Suprapubic skin (tissue), 4 donors: ENCODE data around the gene SHE. TPM values are rescaled to one million over a fixed set of nuclear protein-coding genes. Genes with fewer than 3 reads are reported as not detected.

Experiments used
- DNase-seq, 2 donors: peaks; one replicate each; pipeline ENCODE4 v3.0.0-alpha.2; 2019; ENCODE audit warnings: low spot score in 2 of 2
- H3K27ac ChIP-seq: fragments of 200-600 bp; sonication (generic); one replicate; pipeline ENCODE4 v1.5.1; 2019
- H3K27me3 ChIP-seq: fragments of 200-600 bp; sonication (generic); one replicate; pipeline ENCODE4 v1.5.1; 2019
- H3K36me3 ChIP-seq: fragments of 200-600 bp; sonication (generic); one replicate; pipeline ENCODE4 v1.5.1; 2019
- H3K4me1 ChIP-seq: fragments of 200-600 bp; sonication (generic); one replicate; pipeline ENCODE4 v1.5.1; 2019
- H3K4me3 ChIP-seq: fragments of 200-600 bp; sonication (generic); one replicate; pipeline ENCODE4 v1.5.1; 2019; ENCODE audit warnings: mild to moderate bottlenecking
- H3K9me3 ChIP-seq: fragments of 200-600 bp; sonication (generic); one replicate; pipeline ENCODE4 v1.5.1; 2019
- EP300 ChIP-seq: sonication (generic); formaldehyde crosslinking; IDR thresholded peaks from one replicate; pipeline ENCODE4 v1.6.1; 2017; ENCODE audit warnings: antibody characterized with exemption
- POLR2A ChIP-seq, 2 donors: fragments of 450-650 bp; IDR thresholded peaks; one replicate each; pipeline ENCODE4 v1.6.1; 2017; ENCODE audit warnings: antibody characterized with exemption in 2 of 2, mild to moderate bottlenecking in 2 of 2, moderate library complexity in 2 of 2
- POLR2AphosphoS5 ChIP-seq, 3 donors: sonication (generic); formaldehyde crosslinking; IDR thresholded peaks; one replicate each; pipeline ENCODE4 v1.6.1; 2017; ENCODE audit warnings: antibody characterized with exemption in 3 of 3
- WGBS: methylation state at CpG from one replicate; pipeline ENCODE4 v1.1.5; 2018; 5-methylcytosine and 5-hydroxymethylcytosine counted together
- total RNA-seq, 4 donors: library from RNA; depleted of rRNA; stranded (reverse); fragments of >200 nt; gene quantifications; one replicate each; pipeline ENCODE4 v1.1.0, GENCODE V29; 2016
- TF ChIP-seq, protein P1 (sequence below), 2 donors: fragments of 200-600 bp in 1 of 2; fragments of 450-650 bp in 1 of 2; sonication (generic) in 1 of 2; IDR thresholded peaks; one replicate each; pipeline ENCODE4 v1.5.1; 2016 to 2019; ENCODE audit warnings: antibody characterized with exemption in 2 of 2, mild to moderate bottlenecking in 1 of 2, moderate library complexity in 1 of 2

SHE gene
- total RNA-seq, 4 donors from 2014 or later = 2.0 to 7.3 (median 4.8) TPM

DNA sequence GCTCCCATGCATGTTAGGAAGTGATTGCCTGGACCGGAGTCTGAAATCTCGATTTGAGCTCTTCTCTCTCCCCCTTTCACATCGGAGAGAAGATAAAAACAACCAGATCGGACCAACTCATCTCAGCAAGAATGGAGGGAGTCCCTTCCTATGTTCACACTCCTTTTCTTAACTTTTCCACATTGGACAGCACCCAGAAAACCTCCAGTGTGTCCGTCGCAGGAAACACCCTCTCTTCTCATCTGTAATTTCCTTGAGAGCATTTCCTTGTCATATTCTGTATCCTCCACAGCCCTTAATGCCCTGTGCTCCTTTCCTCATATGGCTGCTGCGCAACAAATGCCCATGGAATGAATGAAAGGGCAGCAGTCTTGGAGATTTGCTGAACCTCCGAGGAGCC lies 1.7 kb downstream of the SHE start:
- Histone ChIP-seq H3K36me3 (no peaks in the 10 kb centered on the region), H3K4me1 (peaks cover 37% of the 10 kb centered on the region), H3K4me3 (peak overlapping the region; percentile 64), H3K27ac (peak overlapping the region; percentile 5), H3K27me3 (peaks cover 42% of the 10 kb centered on the region), H3K9me3 (no peaks in the 10 kb centered on the region)
- no peak for DNase-seq
- TF ChIP-seq POLR2AphosphoS5 (IDR thresholded peaks at IDR 0.05) (no peak), EP300 (no peak), POLR2A (IDR thresholded peaks at IDR 0.05) (no peak)
- TF ChIP-seq, protein P1, sequence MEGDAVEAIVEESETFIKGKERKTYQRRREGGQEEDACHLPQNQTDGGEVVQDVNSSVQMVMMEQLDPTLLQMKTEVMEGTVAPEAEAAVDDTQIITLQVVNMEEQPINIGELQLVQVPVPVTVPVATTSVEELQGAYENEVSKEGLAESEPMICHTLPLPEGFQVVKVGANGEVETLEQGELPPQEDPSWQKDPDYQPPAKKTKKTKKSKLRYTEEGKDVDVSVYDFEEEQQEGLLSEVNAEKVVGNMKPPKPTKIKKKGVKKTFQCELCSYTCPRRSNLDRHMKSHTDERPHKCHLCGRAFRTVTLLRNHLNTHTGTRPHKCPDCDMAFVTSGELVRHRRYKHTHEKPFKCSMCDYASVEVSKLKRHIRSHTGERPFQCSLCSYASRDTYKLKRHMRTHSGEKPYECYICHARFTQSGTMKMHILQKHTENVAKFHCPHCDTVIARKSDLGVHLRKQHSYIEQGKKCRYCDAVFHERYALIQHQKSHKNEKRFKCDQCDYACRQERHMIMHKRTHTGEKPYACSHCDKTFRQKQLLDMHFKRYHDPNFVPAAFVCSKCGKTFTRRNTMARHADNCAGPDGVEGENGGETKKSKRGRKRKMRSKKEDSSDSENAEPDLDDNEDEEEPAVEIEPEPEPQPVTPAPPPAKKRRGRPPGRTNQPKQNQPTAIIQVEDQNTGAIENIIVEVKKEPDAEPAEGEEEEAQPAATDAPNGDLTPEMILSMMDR (IDR thresholded peaks at IDR 0.05) = no peak
- WGBS = 75% methylated on average over 8 of the region's 8 CpGs

DNA sequence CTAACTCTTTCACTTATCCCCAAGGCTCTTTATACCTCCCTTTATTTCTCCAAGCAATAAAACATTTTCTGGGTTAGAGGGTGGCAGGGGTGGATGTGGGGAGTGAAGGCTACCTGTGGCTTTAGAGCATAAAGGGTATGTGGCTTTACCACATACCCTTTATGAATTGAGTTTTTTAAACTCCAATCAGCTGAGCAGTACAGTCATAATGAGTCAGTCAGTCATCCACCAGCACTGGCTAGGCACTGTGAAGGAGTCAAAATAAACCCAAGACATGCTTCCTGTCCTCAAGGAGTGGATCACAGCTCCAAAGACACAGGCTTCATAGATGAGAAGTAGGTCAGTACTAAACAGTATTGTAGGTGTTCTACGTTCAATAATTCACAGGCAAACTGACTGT lies 2.8 kb downstream of the SHE start:
- Histone ChIP-seq H3K36me3 (no peaks in the 10 kb centered on the region), H3K4me1 (peaks cover 37% of the 10 kb centered on the region), H3K9me3 (no peaks in the 10 kb centered on the region), H3K4me3 (peak overlapping the region; percentile 64), H3K27ac (no peak overlapping the region), H3K27me3 (peaks cover 42% of the 10 kb centered on the region)
- TF ChIP-seq EP300 (no peak), POLR2A (IDR thresholded peaks at IDR 0.05) (no peak), POLR2AphosphoS5 (IDR thresholded peaks at IDR 0.05) (no peak)
- TF ChIP-seq, protein P1 (IDR thresholded peaks at IDR 0.05) = no peak
- no peak for DNase-seq
- WGBS = 89% methylated on average over 1 of the region's 1 CpG

DNA sequence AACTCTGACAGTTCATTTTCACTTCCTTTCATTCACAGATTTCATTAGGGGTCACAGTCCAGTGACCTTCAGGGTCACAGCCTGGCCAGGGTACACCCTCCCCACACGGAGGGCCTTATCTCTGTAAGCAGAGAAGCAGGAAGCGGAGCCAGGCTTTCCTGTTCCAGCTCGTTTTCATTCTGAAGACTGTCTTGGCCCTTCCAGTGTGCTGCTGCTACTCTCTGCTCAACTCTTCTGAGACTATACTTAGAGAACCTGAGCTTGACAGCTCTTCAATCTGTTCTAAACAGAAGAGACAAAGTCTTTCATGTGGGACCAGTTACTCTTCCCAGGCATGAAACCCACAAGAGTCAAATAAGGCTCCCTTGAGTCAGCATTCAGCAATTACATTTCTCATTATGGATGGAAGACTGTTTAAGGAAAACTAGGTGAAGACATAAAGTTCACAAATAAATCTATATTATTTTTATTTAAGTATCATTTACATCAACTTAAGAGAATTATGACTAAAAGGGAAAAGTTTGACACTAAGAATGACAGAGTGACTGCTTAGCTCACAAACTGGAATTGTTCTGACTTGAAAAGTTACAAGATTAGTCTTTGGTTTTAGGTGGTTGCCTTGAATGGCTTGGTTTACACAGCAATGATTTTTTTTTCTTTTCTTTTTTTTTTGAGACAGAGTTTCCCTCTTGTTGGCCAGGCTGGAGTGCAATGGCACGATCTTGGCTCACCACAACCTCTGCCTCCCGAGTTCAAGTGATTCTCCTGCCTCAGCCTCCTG lies 5.0 kb downstream of the SHE start:
- Histone ChIP-seq H3K9me3 (no peaks in the 10 kb centered on the region), H3K36me3 (no peaks in the 10 kb centered on the region), H3K27ac (no peak overlapping the region), H3K4me1 (peaks cover 30% of the 10 kb centered on the region), H3K27me3 (peaks cover 30% of the 10 kb centered on the region), H3K4me3 (no peak overlapping the region)
- DNase-seq = no peak
- 28% methylated on average over 5 of the region's 5 CpGs for WGBS
- TF ChIP-seq EP300 = no peak
- TF ChIP-seq, protein P1 (IDR thresholded peaks at IDR 0.05) = no peak
- TF ChIP-seq POLR2A (IDR thresholded peaks at IDR 0.05) = no peak
- no peak for TF ChIP-seq POLR2AphosphoS5 (IDR thresholded peaks at IDR 0.05)

DNA sequence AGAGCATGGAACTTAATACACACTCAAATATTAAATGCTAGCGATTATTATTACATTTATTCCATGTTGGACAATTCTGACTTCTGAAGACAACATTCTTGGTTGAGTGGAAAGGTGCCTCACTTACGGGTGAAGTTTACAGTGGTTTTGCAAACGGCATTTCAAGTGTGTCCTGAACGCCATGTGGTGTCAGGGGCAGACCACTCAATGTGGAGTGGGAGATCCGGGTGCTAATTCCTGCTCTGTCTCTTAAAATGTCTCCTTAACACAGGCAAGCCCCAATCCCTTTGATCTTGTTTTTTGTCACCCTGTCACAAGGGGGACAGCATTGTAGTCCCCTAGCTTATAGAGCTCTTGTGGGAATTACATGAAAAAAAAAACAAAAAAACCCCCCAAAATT lies 5.8 kb downstream of the SHE start:
- Histone ChIP-seq H3K27ac (no peak overlapping the region), H3K4me3 (no peak overlapping the region), H3K36me3 (no peaks in the 10 kb centered on the region), H3K9me3 (no peaks in the 10 kb centered on the region), H3K27me3 (peaks cover 24% of the 10 kb centered on the region), H3K4me1 (peaks cover 25% of the 10 kb centered on the region)
- no peak for DNase-seq
- TF ChIP-seq POLR2AphosphoS5 (IDR thresholded peaks at IDR 0.05) = no peak
- TF ChIP-seq EP300 = no peak
- TF ChIP-seq POLR2A (IDR thresholded peaks at IDR 0.05) = no peak
- TF ChIP-seq, protein P1 (IDR thresholded peaks at IDR 0.05) = no peak
- WGBS = 85% methylated on average over 5 of the region's 5 CpGs

DNA sequence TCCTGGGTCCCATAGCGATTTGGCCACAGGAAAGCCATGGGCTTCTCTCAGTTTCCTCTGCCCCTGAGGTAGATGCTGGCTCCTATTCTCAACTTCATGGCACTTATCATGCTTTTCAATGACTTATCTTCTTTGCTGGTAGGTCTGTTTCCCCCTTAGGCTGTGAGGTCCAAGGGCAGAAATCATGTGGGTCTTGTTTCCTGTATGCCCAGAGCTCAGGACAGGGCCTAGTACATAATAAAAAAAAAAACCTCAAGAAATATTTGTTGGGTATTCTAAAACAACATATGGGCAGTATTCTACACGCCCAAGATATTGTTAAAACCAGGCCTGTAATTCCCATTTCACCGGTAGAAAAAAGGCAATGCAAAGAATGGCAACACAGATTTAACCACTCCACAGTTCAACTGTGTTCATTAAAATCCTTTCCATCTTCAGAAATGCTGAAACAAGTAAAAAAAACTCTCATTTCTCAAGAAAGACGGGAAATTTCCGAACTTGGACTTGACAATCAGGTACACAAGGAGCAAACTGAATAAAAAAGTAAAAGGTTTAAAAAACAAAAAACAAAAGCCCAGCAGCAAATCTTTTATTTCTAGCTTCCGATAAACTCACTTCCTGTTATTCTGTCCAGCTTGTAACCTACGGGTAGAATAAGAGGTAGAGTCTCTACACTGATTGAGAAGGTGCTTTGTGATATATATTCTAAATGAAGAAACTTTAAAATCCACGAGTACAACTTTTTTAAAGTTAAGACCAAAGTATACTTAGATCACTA lies 6.5 kb downstream of the SHE start:
- 71% methylated on average over 8 of the region's 8 CpGs for WGBS

More for the DNA sequence above, 6.5 kb downstream of the SHE start:
- Histone ChIP-seq H3K4me3 (no peak overlapping the region), H3K9me3 (no peaks in the 10 kb centered on the region), H3K27me3 (peaks cover 21% of the 10 kb centered on the region), H3K4me1 (peaks cover 18% of the 10 kb centered on the region), H3K36me3 (no peaks in the 10 kb centered on the region), H3K27ac (no peak overlapping the region)
- DNase-seq = no peak
- TF ChIP-seq POLR2A (IDR thresholded peaks at IDR 0.05) (no peak), POLR2AphosphoS5 (IDR thresholded peaks at IDR 0.05) (no peak), EP300 (no peak)
- TF ChIP-seq, protein P1 (IDR thresholded peaks at IDR 0.05) = no peak
